ENCODE results near the gene USHBP1. TPM values are rescaled to one million over a fixed set of nuclear protein-coding genes. Genes with fewer than 3 reads are reported as not detected.
A peak's percentile ranks its signal among the peaks of the same experiment; 100 is the strongest.

Gene USHBP1
- total and polyA plus RNA-seq, 2 of the 13 experiments (the other 11 are each of a cell fraction or from before 2014, with no cell fraction given): 0.15 to 1.5 TPM

DNA sequence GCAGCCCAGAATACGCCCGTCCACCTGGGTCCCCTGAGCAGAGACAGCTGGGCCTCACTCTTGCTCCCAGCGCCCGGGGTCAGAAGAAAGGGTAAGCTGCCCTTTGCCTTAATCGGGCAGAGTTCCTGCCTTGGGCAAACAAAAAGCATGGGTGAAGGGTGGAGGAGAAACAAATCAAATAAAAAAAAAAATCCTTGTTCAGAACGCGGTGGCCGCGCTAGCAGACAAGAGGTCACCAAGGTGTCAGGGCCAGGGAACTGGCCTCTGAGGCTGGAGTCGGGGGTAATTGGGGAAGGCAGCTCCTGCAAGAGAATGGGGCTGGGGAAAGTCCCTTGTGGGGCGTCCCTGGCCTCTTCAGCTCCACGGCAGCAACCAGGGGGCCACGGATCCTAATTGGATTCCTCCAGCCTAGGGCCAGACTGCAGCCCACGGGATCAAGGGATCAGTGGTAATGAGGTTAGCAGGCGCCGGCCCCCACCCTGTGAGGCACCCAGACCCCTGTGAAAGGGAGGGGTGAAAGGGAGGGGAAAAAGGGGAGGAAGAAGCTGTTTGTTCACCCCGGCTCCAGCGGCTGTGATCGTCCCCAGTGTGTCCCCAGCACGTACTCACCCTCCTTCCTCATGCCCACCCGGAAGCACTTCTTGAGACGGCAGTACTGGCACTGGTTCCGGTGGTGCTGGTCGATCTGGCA is 24.3 kb downstream of the USHBP1 start (continued):
- TF ChIP-seq, protein P1, sequence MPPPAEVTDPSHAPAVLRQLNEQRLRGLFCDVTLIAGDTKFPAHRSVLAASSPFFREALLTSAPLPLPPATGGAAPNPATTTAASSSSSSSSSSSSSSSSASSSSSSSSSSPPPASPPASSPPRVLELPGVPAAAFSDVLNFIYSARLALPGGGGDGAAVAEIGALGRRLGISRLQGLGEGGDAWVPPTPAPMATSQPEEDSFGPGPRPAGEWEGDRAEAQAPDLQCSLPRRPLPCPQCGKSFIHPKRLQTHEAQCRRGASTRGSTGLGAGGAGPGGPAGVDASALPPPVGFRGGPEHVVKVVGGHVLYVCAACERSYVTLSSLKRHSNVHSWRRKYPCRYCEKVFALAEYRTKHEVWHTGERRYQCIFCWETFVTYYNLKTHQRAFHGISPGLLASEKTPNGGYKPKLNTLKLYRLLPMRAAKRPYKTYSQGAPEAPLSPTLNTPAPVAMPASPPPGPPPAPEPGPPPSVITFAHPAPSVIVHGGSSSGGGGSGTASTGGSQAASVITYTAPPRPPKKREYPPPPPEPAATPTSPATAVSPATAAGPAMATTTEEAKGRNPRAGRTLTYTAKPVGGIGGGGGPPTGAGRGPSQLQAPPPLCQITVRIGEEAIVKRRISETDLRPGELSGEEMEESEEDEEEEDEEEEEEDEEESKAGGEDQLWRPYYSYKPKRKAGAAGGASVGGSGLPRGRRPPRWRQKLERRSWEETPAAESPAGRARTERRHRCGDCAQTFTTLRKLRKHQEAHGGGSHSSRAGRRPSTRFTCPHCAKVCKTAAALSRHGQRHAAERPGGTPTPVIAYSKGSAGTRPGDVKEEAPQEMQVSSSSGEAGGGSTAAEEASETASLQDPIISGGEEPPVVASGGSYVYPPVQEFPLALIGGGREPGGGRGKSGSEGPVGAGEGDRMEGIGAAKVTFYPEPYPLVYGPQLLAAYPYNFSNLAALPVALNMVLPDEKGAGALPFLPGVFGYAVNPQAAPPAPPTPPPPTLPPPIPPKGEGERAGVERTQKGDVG (CRISPR knock-in tag; IDR thresholded peaks at IDR 0.05; ENCODE audit: borderline replicate concordance): no peak
- TF ChIP-seq NFATC3 (CRISPR knock-in tag; IDR thresholded peaks at IDR 0.05): no peak
- TF ChIP-seq THYN1 (CRISPR knock-in tag; IDR thresholded peaks at IDR 0.05; ENCODE audit: borderline replicate concordance, low read depth): no peak
- TF ChIP-seq, protein P2, sequence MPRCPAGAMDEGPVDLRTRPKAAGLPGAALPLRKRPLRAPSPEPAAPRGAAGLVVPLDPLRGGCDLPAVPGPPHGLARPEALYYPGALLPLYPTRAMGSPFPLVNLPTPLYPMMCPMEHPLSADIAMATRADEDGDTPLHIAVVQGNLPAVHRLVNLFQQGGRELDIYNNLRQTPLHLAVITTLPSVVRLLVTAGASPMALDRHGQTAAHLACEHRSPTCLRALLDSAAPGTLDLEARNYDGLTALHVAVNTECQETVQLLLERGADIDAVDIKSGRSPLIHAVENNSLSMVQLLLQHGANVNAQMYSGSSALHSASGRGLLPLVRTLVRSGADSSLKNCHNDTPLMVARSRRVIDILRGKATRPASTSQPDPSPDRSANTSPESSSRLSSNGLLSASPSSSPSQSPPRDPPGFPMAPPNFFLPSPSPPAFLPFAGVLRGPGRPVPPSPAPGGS (CRISPR knock-in tag; IDR thresholded peaks at IDR 0.05): no peak
- TF ChIP-seq KMT2A (CRISPR knock-in tag; IDR thresholded peaks at IDR 0.05): peak; percentile 34; the same call in 1 of the 2 replicates
- TF ChIP-seq, protein P3, sequence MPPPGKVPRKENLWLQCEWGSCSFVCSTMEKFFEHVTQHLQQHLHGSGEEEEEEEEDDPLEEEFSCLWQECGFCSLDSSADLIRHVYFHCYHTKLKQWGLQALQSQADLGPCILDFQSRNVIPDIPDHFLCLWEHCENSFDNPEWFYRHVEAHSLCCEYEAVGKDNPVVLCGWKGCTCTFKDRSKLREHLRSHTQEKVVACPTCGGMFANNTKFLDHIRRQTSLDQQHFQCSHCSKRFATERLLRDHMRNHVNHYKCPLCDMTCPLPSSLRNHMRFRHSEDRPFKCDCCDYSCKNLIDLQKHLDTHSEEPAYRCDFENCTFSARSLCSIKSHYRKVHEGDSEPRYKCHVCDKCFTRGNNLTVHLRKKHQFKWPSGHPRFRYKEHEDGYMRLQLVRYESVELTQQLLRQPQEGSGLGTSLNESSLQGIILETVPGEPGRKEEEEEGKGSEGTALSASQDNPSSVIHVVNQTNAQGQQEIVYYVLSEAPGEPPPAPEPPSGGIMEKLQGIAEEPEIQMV (CRISPR knock-in tag; IDR thresholded peaks at IDR 0.05; ENCODE audit: low read depth): no peak
- TF ChIP-seq MBNL3 (CRISPR knock-in tag; conservative IDR thresholded peaks at IDR 0.05): no peak
- TF ChIP-seq REL (CRISPR knock-in tag; conservative IDR thresholded peaks at IDR 0.05): no peak
- TF ChIP-seq, protein P4, sequence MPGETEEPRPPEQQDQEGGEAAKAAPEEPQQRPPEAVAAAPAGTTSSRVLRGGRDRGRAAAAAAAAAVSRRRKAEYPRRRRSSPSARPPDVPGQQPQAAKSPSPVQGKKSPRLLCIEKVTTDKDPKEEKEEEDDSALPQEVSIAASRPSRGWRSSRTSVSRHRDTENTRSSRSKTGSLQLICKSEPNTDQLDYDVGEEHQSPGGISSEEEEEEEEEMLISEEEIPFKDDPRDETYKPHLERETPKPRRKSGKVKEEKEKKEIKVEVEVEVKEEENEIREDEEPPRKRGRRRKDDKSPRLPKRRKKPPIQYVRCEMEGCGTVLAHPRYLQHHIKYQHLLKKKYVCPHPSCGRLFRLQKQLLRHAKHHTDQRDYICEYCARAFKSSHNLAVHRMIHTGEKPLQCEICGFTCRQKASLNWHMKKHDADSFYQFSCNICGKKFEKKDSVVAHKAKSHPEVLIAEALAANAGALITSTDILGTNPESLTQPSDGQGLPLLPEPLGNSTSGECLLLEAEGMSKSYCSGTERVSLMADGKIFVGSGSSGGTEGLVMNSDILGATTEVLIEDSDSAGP (CRISPR knock-in tag; IDR thresholded peaks at IDR 0.05; ENCODE audit: borderline replicate concordance): peak; percentile 69; the same call in 1 of the 2 replicates
- TF ChIP-seq PPARG (CRISPR knock-in tag; conservative IDR thresholded peaks at IDR 0.05): peak; percentile 88
- peak; percentile 38; the same call in 1 of the 2 replicates for TF ChIP-seq ZNF605 (CRISPR knock-in tag; IDR thresholded peaks at IDR 0.05)
- TF ChIP-seq SRSF9 (IDR thresholded peaks at IDR 0.05; ENCODE audit: borderline replicate concordance, insufficient read depth, low read depth, low read length, poor library complexity, severe bottlenecking): no peak
- no peak for TF ChIP-seq NAIF1 (CRISPR knock-in tag; IDR thresholded peaks at IDR 0.05; ENCODE audit: borderline replicate concordance)
- no peak for TF ChIP-seq ZBTB1 (CRISPR knock-in tag; IDR thresholded peaks at IDR 0.05; ENCODE audit: borderline replicate concordance)
- TF ChIP-seq NONO (IDR thresholded peaks at IDR 0.05): no peak
- TF ChIP-seq NONO (CRISPR knock-in tag; conservative IDR thresholded peaks at IDR 0.05): peak; percentile 64; the same call in 1 of the 2 replicates

Data from HepG2 (cell line).